GM15510 (cell line): ENCODE measurements around the gene BICC1.

Experiments used
- POLR2A ChIP-seq: IDR thresholded peaks from 3 replicates; pipeline ENCODE4 v1.6.1; 2011; ENCODE audit warnings: borderline replicate concordance; ENCODE audit not compliant: insufficient read length; ENCODE audit errors: extremely low read depth

BICC1 gene, protein sequence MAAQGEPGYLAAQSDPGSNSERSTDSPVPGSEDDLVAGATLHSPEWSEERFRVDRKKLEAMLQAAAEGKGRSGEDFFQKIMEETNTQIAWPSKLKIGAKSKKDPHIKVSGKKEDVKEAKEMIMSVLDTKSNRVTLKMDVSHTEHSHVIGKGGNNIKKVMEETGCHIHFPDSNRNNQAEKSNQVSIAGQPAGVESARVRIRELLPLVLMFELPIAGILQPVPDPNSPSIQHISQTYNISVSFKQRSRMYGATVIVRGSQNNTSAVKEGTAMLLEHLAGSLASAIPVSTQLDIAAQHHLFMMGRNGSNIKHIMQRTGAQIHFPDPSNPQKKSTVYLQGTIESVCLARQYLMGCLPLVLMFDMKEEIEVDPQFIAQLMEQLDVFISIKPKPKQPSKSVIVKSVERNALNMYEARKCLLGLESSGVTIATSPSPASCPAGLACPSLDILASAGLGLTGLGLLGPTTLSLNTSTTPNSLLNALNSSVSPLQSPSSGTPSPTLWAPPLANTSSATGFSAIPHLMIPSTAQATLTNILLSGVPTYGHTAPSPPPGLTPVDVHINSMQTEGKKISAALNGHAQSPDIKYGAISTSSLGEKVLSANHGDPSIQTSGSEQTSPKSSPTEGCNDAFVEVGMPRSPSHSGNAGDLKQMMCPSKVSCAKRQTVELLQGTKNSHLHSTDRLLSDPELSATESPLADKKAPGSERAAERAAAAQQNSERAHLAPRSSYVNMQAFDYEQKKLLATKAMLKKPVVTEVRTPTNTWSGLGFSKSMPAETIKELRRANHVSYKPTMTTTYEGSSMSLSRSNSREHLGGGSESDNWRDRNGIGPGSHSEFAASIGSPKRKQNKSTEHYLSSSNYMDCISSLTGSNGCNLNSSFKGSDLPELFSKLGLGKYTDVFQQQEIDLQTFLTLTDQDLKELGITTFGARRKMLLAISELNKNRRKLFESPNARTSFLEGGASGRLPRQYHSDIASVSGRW

DNA sequence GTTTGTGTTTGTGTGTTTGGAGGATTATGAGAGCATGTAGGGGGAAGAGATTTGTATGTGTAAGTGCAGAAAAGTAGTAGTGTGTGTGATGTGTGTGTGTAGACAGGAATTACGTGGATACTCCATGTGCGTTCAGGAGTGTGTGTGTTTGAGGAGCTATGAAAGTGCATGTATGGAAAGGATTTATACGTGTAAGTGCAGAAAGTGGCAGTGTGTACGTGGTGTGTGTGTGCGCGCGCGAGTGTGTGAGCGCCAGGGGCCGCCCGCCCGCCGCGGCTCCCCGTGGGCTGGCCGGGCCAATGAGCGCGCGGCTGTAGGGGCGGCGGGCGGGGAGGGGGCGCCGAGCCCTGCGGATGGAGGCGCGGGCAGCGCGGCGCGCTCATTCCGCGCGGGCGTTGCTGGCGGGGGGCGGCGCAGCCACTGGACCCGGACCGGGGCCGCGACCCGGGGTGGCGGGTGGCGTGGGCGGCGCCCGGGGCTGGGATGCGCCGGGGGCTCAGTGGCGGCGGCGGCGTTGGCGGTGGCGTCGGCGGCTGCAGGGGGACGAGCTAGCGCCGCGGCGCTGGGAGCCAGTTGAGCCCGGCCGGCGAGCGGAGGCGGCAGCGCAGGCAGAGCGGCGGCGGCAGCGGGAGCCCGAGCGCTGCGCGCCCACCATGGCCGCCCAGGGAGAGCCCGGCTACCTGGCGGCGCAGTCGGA is at the start of gene BICC1:
Gene BICC1, plus strand, starts transcription at position 382 of the 697 bp plus-strand sequence. Its CDS starts 272 bp downstream, at position 654.
- no peak for TF ChIP-seq POLR2A

DNA sequence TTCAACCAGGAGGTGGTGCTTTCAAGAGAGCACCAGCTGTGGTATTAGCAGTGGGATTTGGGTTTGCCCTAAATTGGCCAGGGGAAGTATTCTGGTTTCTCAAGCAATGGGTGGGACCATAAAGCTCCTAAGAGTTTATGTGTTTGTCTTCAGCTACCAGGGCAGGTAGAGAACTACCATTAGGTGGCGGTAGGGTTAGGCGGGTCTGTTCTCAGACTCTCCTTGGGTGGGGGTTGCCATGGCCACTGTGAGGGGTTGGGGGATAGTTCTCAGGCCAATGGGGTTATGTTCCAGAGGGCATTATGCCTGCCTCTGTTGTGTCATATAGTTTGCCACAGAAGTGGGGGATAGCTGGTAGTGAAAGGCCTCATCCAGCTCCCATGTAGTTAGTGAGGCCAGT is 47.7 kb upstream of the BICC1 start:
- TF ChIP-seq POLR2A = no peak

DNA sequence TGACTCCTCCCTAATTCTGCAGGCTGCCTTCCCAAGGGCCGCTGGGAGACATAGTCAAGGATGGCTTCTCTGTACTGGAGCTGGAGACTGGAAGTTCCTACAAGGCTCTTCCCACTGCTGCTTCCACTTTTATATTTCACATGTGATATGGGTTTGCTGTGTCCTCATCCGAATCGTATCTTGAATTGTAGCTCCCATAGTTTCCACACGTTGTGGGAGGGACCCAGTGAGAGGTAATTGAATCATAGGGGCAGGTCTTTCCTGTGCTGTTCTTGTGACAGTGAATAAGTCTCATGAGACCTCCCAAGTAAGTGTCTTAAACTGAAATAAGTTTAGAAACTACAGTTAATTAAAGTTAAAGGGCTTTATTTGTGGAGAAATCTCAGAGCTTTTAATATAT is 47.0 kb upstream of the BICC1 start:
- TF ChIP-seq POLR2A = no peak

- TF ChIP-seq POLR2A = no peak
Observed at GRCh38 chr10:58467931-58468635, 44.6 kb upstream of the BICC1 start.

GRCh38 chr10:58473976-58474375 is 38.7 kb upstream of the BICC1 start:
- no peak for TF ChIP-seq POLR2A

GRCh38 chr10:58475322-58476277 is 37.1 kb upstream of the BICC1 start:
- no peak for TF ChIP-seq POLR2A

DNA sequence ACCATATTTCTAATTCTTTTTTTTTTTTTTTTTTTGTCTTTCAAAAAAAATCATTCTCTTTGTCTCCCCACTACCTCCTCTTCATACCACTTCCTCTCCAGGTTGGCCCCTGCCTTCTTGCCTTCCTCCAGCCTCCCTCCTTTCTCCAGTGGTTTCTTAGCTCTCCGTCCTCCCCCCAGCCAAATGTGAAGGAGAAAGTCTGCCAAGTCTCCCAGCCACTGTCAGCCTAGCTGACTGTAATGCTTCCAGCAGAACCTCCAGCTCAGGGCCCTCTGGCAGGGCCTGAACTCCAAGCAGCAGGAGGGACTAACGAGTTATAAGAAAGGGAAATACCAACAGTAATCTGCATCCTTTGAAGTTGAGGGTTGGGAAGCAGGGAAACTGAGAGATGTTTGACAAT is 35.5 kb upstream of the BICC1 start:
- no peak for TF ChIP-seq POLR2A

GRCh38 chr10:58477902-58478301 is 34.8 kb upstream of the BICC1 start:
- no peak for TF ChIP-seq POLR2A

DNA sequence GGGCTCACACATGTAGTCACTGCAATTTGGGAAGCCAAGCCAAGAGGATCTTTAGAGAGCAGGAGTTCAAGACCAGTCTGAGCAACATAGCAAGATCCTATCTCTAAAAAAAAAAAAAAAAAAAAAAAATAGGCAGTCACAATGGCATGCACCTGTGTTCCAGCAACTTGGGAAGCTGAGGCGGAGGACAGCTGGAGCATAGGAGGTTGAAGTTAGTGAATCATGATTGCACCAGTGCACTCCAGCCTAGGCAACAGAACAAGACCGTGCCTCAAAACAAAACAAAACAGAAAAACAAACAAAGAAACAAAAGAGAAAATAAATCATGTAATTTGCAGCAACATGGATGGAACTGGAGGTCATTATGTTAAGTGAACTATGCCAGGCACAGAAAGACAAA is 33.6 kb upstream of the BICC1 start:
- TF ChIP-seq POLR2A = no peak

DNA sequence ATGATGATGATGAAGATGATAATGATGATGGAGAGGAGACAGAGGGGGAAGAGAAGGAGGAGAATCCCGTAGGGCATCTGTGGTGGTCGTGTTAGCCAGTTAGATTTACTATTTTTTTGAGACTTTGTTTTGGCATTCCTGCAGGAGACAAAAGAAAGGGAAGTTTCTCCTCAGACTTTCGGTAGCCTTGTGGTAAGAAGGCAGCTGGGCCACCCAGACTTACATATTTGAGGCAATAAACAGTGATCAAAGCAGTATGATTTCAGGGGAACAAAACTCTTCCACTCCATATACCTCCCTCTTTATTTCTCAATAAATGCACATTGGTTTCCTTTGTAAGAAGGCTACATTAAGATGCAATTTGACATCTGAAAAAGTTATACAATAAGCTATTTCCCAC is 32.4 kb upstream of the BICC1 start:
- no peak for TF ChIP-seq POLR2A

GRCh38 chr10:58481569-58482109 is 31.0 kb upstream of the BICC1 start:
- no peak for TF ChIP-seq POLR2A

DNA sequence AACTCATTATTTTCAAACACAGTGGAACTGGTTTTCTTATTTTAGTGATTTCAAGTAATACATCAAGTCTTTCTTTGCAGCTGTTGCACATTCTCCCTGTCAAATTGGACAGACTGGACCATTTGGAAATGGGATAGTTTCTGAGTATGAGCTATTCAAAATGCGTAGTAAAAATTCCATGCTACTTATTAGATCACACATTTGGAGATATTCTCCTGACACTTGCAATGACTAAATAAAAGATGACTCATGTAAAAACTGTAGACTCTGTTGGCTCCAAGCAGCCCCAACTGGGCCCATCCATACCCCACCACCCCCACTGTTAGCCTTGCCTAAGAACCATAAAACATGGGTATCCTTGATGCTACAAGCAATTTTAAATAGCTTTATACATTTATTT is 25.9 kb upstream of the BICC1 start:
- no peak for TF ChIP-seq POLR2A

DNA sequence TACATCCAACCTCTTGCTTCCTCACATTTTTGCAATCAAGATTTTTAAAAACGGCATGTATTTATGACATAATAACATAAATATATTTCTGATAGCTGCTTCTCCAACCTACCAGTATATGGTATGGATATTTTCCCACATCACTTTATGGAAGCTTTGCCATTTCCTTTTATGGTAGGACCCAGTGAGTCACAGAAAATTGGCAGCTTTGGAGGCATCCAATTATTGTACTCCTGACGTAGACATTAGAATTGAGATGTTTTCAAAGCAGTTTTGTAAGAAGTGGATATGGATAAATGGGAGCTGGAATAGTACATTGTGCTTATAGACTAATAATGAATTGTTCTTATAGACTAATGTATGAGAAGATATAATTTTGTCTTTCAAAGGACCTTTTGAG is 23.8 kb upstream of the BICC1 start:
- TF ChIP-seq POLR2A = no peak
